ENCODE measurements around the gene TMEM266.

The TMEM266 gene

GRCh38 chr15:76147906-76148570 is 88.3 kb downstream of the TMEM266 start:
- TF ChIP-seq CTCF (IDR thresholded peaks at IDR 0.05; ENCODE audit: low read depth, low read length) = peak; percentile 99
- H3K4me3 ChIP-seq (ENCODE audit: low read depth, low read length) = no peak overlapping the region

GRCh38 chr15:76149291-76149915 is 89.6 kb downstream of the TMEM266 start:
- no peak overlapping the region for H3K4me3 ChIP-seq (ENCODE audit: low read depth, low read length)
- no peak for TF ChIP-seq CTCF (IDR thresholded peaks at IDR 0.05; ENCODE audit: low read depth, low read length)

DNA sequence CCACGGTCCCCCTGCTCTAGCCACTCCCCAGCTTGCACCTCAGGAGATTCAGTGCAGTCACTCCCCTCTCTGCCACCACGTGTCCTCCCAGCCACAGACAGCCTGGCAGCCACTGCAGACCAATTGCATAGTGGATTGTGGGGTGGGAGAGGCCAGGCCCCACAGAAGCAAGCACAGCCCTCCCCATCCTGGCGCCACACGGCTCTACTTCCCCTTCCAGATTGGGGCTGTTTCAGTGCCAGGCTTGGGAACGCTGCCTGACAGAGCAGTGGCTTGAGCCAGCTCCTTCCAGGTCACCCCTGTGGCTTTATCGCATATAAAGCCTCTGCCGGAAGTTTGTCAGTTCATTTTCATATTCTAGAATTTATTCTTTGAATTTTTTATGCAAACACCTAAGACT is 90.7 kb downstream of the TMEM266 start:
- no peak overlapping the region for H3K4me3 ChIP-seq (ENCODE audit: low read depth, low read length)
- TF ChIP-seq CTCF (IDR thresholded peaks at IDR 0.05; ENCODE audit: low read depth, low read length) = no peak

GRCh38 chr15:76150971-76151598 is 91.3 kb downstream of the TMEM266 start:
- no peak overlapping the region for H3K4me3 ChIP-seq (ENCODE audit: low read depth, low read length)
- peak; percentile 91 for TF ChIP-seq CTCF (IDR thresholded peaks at IDR 0.05; ENCODE audit: low read depth, low read length)

DNA sequence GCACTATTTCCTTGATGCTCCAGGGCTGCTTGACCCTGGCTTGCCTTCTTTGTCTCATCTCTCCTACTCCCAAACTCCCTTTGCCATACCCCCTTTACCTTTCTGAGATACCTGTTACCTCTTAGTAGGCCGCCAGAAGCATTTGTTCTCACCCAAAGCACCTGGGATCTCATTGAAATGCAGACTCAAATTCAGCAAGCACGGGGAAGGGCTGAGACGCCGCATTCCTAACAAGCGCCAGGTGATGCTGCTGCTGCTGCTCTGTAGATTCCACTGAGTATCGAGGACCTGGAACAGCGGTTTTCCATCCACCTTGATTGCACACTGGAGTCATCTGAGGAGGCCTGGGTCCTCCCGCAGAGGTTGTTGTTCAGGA is 91.8 kb downstream of the TMEM266 start:
- H3K4me3 ChIP-seq (ENCODE audit: low read depth, low read length) = no peak overlapping the region
- no peak for TF ChIP-seq CTCF (IDR thresholded peaks at IDR 0.05; ENCODE audit: low read depth, low read length)

DNA sequence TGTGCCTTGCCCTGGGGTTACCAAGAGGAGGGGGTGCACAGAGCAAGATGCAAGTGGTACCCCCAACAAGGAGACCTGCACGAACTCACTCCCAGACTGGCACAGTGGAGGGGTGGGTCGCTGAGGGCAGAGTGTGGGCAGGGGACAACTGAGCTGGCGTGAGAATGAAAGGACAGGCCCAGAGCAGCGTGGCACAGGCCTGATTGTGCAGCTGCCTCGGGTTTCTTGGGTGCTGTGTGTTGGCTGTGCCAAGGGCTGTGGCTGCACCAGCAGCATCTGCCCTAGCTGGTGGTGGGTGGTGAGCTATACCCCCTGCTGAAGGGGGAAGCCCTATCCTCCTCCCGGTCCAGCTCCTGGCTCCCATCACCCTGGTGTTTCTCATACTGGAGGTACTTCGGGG is 92.4 kb downstream of the TMEM266 start:
- no peak overlapping the region for H3K4me3 ChIP-seq (ENCODE audit: low read depth, low read length)
- TF ChIP-seq CTCF (IDR thresholded peaks at IDR 0.05; ENCODE audit: low read depth, low read length) = no peak

Measured in WI38 (cell line).